Ishikawa (cell line): Measurements from ENCODE around the gene TPSAB1.

Source experiments
- CEBPB ChIP-seq: IDR thresholded peaks from 2 replicates; pipeline ENCODE4 v1.6.1; 2012
- CREB1 ChIP-seq: IDR thresholded peaks from 2 replicates; pipeline ENCODE4 v1.6.1; 2012; ENCODE audit warnings: low read depth
- EGR1 ChIP-seq: IDR thresholded peaks from 2 replicates; pipeline ENCODE4 v1.6.1; 2012
- EP300 ChIP-seq: IDR thresholded peaks from 2 replicates; pipeline ENCODE4 v1.6.1; 2012; ENCODE audit warnings: borderline replicate concordance
- FOXM1 ChIP-seq: IDR thresholded peaks from 2 replicates; pipeline ENCODE4 v1.6.1; 2012; ENCODE audit warnings: low read depth, borderline replicate concordance
- MAX ChIP-seq: IDR thresholded peaks from 2 replicates; pipeline ENCODE4 v1.6.1; 2012
- NFIC ChIP-seq: IDR thresholded peaks from 2 replicates; pipeline ENCODE4 v1.6.1; 2012
- RAD21 ChIP-seq: IDR thresholded peaks from 2 replicates; pipeline ENCODE4 v1.6.1; 2012; ENCODE audit warnings: low read depth
- REST ChIP-seq: IDR thresholded peaks from 2 replicates; pipeline ENCODE4 v1.6.1; 2012; ENCODE audit warnings: low read depth, mild to moderate bottlenecking
- TAF1 ChIP-seq: IDR thresholded peaks from 2 replicates; pipeline ENCODE4 v1.6.1; 2012; ENCODE audit warnings: low read depth, mild to moderate bottlenecking
- TCF12 ChIP-seq: IDR thresholded peaks from 2 replicates; pipeline ENCODE4 v1.6.1; 2012; ENCODE audit warnings: low read depth
- TEAD4 ChIP-seq: IDR thresholded peaks from 2 replicates; pipeline ENCODE4 v1.6.1; 2012
- USF1 ChIP-seq: IDR thresholded peaks from 2 replicates; pipeline ENCODE4 v1.6.1; 2012
- YY1 ChIP-seq: IDR thresholded peaks from 2 replicates; pipeline ENCODE4 v1.6.1; 2012; ENCODE audit warnings: low read depth
- ZBTB7A ChIP-seq: IDR thresholded peaks from 2 replicates; pipeline ENCODE4 v1.6.1; 2012; ENCODE audit warnings: low read depth

The TPSAB1 gene

GRCh38 chr16:1218061-1218929 is 22.2 kb upstream of the TPSAB1 start:
- TF ChIP-seq USF1 (no peak), TCF12 (no peak), EP300 (no peak), EGR1 (no peak)

- TF ChIP-seq CEBPB: no peak
- no peak for TF ChIP-seq RAD21
- no peak for TF ChIP-seq ZBTB7A
These were observed 21.4 kb upstream of the TPSAB1 start for GRCh38 chr16:1218930-1219611.

GRCh38 chr16:1220098-1220728 is 20.3 kb upstream of the TPSAB1 start:
- no peak for TF ChIP-seq CEBPB
- TF ChIP-seq CREB1: no peak
- no peak for TF ChIP-seq TAF1
- TF ChIP-seq NFIC: no peak
- no peak for TF ChIP-seq REST
- TF ChIP-seq EP300: no peak

DNA sequence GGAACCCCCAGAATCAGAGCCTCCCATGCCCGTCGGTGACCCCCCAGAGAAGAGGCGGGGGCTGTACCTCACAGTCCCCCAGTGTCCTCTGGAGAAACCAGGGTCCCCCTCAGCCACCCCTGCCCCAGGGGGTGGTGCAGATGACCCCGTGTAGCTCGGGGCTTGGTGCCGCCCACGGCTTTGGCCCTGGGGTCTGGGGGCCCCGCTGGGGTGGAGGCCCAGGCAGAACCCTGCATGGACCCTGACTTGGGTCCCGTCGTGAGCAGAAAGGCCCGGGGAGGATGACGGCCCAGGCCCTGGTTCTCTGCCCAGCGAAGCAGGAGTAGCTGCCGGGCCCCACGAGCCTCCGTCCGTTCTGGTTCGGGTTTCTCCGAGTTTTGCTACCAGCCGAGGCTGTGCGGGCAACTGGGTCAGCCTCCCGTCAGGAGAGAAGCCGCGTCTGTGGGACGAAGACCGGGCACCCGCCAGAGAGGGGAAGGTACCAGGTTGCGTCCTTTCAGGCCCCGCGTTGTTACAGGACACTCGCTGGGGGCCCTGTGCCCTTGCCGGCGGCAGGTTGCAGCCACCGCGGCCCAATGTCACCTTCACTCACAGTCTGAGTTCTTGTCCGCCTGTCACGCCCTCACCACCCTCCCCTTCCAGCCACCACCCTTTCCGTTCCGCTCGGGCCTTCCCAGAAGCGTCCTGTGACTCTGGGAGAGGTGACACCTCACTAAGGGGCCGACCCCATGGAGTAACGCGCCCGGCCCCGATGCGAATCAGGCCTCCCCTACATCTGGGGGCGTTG is 19.5 kb upstream of the TPSAB1 start:
- no peak for TF ChIP-seq CEBPB
- TF ChIP-seq TAF1: no peak
- TF ChIP-seq TCF12: no peak
- TF ChIP-seq FOXM1: no peak
- no peak for TF ChIP-seq EP300
- no peak for TF ChIP-seq MAX
- TF ChIP-seq TEAD4: no peak
- no peak for TF ChIP-seq NFIC
- TF ChIP-seq USF1: no peak
- no peak for TF ChIP-seq YY1
- no peak for TF ChIP-seq EGR1

DNA sequence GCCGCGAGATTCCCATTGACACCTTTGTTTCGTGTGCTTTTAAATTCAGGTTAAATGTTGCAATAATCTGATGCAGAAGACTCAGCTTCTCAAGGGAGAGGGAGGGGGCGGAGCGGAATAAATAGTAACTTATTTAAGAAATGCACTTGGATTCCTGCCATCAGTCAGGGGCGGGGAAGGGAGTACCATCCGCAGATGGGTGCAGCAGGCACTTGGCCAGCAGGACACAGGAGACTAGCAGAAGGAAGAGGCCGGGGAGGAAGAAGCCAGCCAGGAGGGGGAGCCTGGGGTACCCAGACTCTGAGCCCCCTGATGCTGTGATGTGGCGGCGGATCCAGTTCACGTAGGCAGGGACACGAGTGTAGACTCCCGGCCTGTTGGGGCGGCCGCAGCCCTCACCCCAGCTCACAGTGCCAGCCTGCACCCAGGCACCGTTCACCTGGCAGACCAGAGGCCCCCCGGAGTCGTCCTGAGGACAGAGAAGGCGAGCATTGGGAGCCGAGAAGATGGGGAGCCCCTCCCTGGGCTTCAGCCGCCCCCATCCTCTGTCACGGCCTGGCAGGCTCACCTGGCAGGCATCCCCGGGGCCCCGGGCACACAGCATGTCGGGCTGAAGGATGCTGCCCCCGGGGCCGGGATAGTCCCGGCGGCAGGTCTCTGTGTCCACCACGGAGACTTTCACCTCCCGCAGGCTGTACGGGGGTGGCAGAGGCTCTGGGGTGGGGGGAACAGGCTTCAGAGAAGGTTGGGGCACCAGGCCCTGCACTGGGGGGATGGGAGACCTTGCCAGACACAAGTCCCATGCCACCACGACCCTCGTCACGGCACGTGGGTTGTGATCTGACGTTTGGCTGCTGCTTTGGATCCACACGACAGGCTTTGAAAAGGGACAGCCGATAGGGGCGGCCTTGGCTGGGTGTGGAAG is 18.6 kb upstream of the TPSAB1 start:
- TF ChIP-seq CEBPB (no peak), REST (no peak), ZBTB7A (no peak), EP300 (no peak), TAF1 (no peak), USF1 (no peak), CREB1 (no peak)
